Measurements from ENCODE around the gene DES. TPM values are rescaled to one million over a fixed set of nuclear protein-coding genes. Genes with fewer than 3 reads are reported as not detected.

The DES gene
- total RNA-seq, 1 donor from 2014 or later: not detected

GRCh38 chr2:219453671-219454590 is 35.8 kb downstream of the DES start:
- no peak for DNase-seq (ENCODE audit: low read depth, low spot score)

DNA sequence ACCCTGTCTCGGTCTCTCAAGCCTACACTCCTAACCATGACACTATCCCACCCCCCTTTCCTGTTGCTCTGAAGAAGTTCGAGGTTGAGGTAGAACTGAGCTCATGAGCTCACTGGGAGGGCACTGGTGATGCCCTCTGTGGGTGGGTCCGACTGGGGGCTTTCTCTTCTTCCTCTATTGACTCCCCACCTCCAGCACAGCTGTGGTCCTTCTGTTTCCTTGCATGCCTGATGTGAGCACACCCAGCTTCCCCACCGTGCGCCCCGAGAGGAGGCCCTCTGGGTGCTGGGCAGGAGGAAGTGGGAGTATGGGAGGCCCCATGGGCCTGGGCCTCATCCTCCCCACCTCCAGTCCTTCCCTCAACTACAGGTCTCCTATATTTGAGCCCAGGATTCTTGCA is 37.4 kb downstream of the DES start:
- DNase-seq (ENCODE audit: low read depth, low spot score): no peak

DNA sequence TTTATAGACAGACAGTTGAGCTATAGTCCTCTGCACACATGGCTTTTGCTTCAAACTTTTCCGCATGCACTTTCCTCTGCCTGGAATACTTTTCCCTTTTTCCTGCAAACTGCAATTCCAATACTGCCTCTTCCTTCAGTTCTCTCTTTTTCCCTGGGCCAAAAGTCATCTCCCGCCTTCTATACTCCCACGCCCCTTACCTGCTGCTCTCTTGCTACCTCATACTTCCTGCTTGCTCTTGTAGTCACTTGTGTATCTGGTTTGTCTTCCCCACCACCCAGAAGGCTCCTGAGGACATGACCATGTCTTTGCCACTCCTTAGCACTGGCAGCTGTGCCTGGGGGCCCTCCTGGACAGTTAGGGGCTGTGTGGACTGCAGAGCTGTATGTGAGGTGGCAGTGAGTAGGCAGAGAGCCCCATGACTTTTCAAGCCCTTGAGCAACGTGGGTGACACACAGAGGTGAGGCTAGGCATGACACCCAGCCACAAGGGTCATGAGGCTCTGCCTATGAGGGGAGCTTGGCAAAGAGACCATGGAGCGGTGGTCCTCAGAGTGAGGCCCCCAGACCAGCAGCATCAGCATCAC is 39.7 kb downstream of the DES start:
- DNase-seq (ENCODE audit: low read depth, low spot score): no peak

GRCh38 chr2:219458996-219459395 is 40.8 kb downstream of the DES start:
- no peak for DNase-seq (ENCODE audit: low read depth, low spot score)

GRCh38 chr2:219459460-219460311 is 41.5 kb downstream of the DES start:
- no peak for DNase-seq (ENCODE audit: low read depth, low spot score)

DNA sequence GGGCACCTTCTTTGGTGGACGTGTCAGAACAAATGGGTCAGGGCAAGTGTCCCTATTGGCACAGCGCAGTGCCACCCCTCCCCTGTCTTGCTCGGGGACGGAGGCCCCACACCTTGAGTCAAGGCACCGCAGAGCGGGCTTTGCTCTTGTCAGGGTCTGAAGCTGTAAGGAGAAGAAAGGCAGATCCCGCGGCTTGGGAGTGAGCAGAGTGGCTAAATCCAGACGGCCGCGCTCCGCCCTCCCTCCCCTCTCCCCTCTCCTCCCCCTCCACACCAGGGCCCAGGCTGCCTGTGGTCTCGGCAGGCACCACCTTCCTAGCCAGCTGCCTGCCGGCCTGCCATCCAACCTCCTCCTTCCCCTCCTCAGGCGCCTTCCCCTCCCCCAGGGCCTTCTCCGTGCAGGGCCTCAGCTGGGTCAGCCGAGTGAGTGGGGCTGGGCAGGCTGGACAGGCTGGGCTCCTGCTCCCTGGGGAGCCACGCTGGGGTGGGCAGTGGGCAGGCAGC is 42.3 kb downstream of the DES start:
- no peak for DNase-seq (ENCODE audit: low read depth, low spot score)

DNA sequence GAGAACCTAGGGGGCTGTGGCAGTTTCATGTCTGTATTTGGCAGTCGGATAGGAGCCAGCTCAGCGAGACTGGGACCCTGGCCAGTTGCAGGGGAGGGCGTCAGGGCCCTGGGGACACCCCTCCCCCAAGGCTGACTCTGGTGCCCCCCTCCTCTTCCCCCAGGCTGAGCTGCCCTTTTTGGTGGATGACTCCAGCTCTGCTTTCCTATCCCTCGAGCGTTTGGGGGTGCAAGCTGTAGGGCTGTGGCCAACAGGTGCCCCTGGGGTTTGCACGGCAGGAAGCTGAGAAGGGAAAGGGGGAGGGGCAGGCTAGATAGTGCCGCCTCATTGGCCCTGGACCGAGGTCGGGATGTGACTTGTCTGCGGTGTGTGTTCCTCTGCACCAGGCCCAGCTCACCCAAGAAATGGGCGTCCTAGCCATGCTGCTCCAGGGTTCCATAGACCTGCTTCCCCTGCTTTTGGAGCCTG is 42.9 kb downstream of the DES start:
- no peak for DNase-seq (ENCODE audit: low read depth, low spot score)

- DNase-seq (ENCODE audit: low read depth, low spot score): no peak
These were observed 43.5 kb downstream of the DES start for GRCh38 chr2:219461669-219462068.

DNA sequence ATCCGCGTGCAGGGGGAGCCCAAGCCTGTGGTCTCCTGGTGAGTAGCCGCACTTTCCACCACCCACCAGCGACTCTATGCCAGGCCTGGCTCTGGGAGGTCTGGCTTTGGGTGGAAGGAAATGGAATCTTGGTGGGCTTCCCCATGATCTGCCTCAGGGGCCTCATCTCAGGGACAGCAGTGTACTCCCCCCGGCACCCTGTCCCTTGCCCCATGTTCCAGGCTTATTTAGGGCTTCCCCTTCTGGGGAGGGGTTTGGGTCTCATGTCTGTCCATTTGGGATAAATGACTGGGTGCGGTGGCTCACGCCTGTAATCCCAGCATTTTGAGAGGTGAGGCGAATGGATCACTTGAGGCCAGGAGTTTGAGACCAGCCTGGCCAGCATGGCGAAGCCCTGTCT is 44.2 kb downstream of the DES start:
- no peak for DNase-seq (ENCODE audit: low read depth, low spot score)

- no peak for DNase-seq (ENCODE audit: low read depth, low spot score)
These were observed 46.3 kb downstream of the DES start for GRCh38 chr2:219464286-219465032.

DNA sequence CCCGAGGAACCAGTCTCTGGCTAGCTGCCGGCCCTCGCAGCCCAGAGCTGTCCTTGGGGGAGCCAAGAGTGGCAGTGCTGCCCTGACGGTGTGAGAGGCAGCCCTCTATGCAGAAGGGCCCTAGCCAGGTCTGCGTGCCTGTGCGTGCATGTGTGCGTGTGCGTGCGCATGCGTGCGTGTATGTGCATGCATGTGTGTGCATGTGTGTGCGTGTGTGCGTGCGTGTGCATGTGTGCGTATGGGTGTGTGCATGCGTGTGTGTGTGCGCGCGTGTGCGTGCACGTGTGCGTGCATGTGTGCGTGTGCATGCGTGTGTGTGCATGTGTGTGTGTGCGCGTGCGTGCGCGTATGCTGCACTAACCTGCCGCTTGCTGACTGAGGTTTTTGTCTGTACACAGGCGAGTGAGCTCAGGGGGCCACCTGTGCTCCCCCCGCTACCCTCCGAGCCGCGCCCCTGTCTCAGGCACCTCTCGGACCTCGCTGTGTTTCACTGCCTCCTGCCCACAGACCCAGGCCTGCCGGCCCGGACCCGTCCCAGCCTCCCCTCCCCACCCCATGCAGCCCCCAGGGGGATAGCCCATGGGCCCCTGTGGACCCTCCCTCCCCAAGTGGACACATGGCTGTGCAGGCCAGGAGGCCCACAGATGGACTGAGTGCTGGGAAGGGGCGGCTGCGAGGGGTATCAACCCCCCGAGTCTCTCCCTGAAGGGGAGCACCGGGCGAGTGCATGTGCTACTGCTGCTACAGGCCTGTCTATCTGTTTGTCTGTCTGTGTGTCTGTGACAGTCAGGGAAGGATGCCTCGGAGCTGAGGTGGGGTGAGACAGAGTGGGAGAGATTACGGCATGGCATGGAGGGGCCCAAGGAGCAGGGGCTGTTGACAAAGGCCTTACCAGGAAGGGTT is 47.7 kb downstream of the DES start:
- DNase-seq (ENCODE audit: low read depth, low spot score): no peak

DNA sequence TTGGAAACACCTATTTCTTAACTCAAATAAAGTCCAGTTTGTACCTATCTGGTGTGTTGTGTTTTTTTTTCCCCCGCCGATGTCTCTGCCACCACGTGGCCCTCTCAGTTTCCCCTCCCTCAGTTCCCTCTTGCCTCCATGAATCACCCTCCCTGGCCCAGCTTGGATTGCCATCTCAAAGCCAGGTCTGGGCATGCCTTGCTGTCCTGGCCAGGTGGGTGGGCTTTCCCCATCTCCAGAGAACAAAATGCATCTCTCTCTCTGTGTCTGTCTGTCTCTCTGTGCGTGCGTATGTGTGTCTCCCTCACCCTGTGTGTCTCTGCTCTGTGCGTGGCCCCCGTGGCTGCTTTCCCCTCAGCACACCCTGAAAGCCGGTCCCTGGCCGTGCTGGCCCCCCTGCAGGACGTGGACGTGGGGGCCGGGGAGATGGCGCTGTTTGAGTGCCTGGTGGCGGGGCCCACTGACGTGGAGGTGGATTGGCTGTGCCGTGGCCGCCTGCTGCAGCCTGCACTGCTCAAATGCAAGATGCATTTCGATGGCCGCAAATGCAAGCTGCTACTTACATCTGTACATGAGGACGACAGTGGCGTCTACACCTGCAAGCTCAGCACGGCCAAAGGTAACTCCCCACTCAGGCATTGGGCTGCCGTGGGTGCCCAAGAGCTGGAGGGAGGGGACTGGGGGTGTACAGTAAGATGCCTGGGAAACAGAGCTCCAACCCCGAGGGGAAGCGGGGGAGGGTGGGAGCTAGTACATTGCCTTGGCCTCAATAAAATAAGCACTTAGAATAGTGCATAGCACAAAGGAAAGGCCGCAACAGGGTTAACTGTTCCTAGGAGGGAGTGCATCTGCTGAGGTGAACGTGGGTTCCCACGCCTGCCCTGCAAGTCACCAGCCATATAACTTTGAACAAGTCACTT is 48.9 kb downstream of the DES start:
- no peak for DNase-seq (ENCODE audit: low read depth, low spot score)

DNA sequence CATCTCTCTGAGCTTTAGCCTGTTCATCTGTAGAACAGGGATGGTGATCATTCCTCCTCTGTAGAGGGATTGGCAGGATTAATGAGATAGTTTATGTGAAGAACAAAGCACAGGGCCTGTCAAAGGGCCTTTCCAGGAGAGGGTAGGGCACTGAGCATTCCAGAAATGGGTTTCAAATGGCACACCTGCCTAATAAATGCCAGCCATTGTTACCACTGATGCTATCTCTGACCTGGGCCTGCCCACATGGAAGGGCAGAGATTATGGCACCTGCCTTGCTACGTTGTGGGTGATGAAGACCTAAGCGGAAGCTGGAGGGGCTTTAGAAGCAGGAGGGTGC is 49.5 kb downstream of the DES start:
- DNase-seq (ENCODE audit: low read depth, low spot score): no peak

DNA sequence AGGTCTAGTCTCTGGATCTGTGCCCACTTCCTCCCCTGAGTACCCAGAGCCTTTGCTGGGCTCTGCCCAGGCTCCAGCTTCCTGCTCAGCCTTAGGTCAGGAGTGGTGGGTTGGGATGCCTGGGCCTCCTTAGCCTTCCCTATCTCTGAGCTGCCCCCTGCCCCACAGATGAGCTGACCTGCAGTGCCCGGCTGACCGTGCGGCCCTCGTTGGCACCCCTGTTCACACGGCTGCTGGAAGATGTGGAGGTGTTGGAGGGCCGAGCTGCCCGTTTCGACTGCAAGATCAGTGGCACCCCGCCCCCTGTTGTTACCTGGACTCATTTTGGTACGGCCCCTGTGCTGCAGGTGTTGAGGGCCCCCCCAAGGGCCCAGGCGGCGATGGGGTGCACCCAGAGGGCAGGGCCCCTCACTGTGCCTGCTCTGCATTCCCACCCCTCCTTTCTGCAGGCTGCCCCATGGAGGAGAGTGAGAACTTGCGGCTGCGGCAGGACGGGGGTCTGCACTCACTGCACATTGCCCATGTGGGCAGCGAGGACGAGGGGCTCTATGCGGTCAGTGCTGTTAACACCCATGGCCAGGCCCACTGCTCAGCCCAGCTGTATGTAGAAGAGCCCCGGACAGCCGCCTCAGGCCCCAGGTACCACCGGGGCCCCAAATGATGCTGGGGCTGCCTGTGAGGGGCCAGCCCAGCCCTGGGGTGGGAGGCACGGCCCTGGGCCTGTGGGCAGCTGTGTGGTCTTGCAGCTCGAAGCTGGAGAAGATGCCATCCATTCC is 50.4 kb downstream of the DES start:
- DNase-seq (ENCODE audit: low read depth, low spot score): no peak

- no peak for DNase-seq (ENCODE audit: low read depth, low spot score)
These were observed 51.1 kb downstream of the DES start for GRCh38 chr2:219469186-219469724.

- no peak for DNase-seq (ENCODE audit: low read depth, low spot score)
These were observed 52.3 kb downstream of the DES start for GRCh38 chr2:219470429-219470828.

DNA sequence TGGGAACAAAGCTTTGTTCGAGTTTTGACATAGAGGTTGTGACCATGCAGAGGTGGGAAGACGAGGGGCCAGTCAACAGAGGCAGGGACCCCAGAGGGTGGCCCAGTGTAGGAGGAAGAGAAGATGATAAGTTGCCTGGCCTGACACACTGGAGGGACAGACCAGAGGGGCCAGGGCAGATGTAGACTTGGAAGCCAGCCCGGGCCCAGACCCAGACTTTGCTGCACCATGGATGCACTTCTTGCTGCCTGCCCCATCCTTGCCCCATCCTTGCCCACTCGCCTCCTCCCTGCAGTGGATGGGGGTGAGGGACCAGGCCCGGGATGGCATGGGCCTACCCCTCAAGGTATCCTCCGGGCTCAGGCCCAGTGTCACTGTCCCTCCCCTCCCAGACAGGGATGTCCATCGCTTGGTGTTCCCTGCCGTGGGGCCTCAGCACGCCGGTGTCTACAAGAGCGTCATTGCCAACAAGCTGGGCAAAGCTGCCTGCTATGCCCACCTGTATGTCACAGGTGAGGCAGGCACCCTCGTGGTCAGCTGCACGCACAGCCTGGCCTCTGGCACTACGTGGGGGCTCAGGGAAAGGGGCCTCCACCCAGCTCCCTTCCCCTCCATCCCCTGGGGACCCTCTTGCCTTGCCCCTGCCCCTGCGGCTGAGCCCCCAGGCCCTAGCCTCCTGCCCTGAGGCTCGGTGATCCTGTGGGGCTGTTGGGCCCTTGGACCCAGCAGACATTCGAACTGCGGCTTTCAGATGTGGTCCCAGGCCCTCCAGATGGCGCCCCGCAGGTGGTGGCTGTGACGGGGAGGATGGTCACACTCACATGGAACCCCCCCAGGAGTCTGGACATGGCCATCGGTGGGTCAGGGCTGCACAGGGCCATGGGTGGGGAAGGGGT is 53.5 kb downstream of the DES start:
- no peak for DNase-seq (ENCODE audit: low read depth, low spot score)
